GM21528 (cell line): Measurements from ENCODE around the gene COL23A1.

ENCODE experiments used
- ATAC-seq: cut with Tn5 transposase; IDR thresholded peaks from one replicate; pipeline ENCODE4 v1.9.1; 2021; ENCODE audit warnings: mild to moderate bottlenecking, moderate library complexity; ENCODE audit not compliant: unreplicated experiment, low FRiP score

The COL23A1 gene

GRCh38 chr5:178536541-178537466 lies 53.4 kb downstream of the COL23A1 start:
- ATAC-seq: no peak

DNA sequence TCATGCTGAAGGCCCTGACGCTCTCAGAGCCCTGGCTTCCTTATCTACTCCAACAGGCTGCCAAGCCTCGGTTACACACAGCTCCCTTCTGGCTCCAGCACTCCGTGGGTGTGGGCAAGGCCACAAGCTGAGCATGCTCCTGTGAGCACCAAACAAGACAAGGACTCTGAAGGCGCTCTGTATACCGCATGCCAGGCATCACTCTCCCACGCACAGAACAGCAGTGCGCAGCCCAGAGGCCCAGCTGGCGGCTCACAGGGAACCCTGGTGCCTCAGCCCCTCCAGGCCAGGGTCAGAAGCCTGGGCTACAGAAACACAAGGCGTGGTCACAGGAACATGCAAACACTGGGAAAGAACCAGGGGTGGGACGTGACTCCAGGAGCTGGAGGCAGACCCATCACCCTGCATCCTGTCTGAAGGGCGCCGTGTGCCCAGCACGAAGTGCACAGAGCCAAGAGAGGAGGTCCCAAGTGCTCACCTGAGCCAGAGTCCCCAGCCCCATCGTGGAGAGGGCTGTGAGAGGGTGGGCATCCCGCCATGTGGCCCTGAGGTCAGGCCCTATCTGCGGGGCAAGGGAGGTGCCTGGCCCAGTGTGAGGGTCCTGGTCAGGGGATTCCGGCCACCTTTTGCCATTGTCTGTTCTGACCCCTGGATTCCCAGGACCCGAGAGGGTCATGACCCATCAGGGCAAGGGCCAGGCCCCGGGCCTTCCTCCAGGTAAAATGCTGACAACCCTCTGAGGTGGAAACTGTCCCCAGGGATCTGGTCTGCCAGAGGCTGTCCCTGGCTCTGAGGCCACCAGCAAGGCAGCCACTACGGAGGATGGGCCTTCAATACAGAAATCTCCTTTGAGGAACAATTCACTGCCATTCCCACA lies 54.7 kb downstream of the COL23A1 start:
- ATAC-seq: no peak

- ATAC-seq: no peak
Measured at GRCh38 chr5:178533136-178533535, 57.1 kb downstream of the COL23A1 start.

GRCh38 chr5:178532666-178533065 lies 57.5 kb downstream of the COL23A1 start:
- no peak for ATAC-seq

GRCh38 chr5:178532236-178532635 lies 58.0 kb downstream of the COL23A1 start:
- ATAC-seq: no peak

GRCh38 chr5:178531786-178532185 lies 58.4 kb downstream of the COL23A1 start:
- ATAC-seq: no peak

DNA sequence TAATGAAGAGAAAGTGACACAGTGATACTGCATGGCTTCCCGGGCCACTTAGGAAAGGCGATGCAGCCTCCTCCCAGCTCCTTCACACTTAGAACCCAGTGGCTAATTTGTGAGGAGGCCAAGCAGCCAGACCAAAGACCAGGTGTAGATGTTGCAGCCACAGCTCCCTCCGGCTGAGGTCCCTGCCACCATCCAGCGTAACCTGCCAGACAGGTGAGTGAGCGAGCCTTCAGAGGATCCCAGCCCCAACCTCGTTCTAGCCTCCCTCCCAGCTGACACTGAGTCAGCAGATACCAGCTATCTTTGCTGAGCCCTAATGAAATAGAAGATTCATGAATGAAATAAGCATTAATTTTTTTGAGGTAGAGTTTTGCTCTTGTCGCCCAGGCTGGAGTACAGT lies 59.7 kb downstream of the COL23A1 start:
- ATAC-seq: no peak

DNA sequence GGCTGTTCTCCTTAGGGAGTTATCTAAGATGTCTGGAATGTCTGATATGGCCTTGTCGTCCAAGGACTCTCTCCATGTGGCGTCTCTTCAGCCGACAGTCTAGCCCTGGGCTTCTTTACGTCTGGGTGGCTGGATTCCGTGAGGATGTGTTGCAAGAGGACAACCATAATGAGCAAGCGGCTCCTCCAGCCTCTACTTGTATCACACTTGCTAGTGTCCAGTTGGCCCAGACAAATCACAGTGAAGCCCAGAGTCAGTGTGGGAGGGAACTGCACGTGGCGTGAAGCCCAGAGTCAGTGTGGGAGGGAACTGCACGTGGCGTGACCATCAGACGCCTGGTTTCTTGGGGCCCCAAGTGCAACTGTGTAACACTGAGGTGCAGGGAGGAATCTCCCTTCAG lies 61.1 kb downstream of the COL23A1 start:
- ATAC-seq: no peak

GRCh38 chr5:178527458-178528307 lies 62.5 kb downstream of the COL23A1 start:
- no peak for ATAC-seq

- no peak for ATAC-seq
Measured at GRCh38 chr5:178526773-178527457, 63.3 kb downstream of the COL23A1 start.

DNA sequence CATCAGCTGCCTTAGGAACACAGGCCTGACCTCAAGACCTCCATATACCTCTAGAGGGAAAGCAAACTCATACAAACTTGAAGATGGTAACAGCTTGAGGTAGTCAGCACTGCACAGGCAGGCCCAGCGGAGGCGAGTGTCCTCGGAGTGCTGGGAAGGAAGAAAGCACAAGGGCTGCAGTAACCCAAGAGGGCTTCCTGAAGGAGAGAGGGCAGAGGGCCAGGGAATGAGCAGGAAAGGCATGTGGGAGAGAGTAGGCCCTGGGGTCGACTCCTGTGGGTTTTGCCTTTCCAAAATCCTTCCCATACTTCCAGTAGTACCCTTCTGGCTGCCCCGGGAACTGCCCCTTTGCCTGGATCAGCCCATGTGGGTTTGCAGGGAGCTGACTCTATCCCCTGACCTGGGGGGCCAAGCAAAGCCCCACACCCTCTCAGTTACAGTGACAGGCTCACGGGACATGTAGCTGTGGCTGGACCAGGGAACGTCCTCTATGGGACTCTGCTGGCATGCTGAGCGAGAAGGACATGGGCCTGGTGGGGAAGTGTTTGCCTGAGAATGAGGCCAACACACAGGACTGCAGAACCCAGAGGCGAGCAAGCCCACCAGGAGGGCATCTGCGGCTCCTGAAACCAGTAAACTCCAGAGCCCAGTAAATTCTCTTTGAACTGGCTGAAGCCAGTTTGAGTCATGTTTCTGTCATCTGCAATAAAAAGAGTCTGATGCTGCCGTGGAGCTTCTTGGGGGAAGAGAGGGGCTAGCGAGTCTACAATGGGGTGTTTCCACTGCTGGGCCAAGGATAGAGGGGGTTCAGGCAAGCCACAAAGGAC lies 64.1 kb downstream of the COL23A1 start:
- ATAC-seq: no peak

DNA sequence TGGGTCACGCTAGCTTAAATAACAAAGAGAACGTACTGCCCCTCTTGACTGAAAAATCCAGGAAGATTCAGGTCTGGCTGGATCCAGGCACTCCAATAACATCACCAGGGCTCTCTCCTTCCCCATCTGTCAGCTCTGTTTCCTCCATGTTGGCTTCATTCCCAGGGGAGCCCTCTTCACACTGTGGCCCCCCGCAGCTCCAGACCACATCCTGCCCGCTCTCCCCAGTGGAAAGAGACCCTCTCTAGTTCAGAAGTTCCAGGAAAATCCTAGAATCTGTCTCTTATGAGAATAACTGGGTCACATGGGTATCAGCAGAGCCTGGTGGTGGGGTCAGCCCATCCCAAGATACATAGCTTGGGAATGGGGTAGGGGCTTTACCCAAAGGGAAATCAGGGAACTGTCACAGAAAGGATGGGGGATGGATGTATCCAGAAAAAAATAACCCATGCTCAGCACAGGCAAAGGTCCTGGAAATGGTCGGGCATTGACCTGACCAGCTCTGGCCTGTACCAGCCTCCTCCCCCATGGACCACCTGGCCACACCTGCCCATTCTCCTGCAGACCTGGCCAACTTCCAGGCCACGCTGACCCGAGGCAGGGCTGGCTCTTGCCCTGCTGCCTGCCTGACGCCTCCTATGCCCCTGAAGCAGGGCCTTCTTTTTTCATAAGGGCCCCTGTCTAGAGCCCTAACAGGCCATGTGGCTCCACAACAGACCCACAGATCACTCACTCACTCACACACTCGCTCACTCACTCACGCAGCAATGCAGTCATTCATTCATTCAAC lies 65.9 kb downstream of the COL23A1 start:
- no peak for ATAC-seq

- ATAC-seq: no peak
Measured at GRCh38 chr5:178522361-178522760, 67.8 kb downstream of the COL23A1 start.

- no peak for ATAC-seq
Measured at GRCh38 chr5:178520851-178521250, 69.3 kb downstream of the COL23A1 start.

DNA sequence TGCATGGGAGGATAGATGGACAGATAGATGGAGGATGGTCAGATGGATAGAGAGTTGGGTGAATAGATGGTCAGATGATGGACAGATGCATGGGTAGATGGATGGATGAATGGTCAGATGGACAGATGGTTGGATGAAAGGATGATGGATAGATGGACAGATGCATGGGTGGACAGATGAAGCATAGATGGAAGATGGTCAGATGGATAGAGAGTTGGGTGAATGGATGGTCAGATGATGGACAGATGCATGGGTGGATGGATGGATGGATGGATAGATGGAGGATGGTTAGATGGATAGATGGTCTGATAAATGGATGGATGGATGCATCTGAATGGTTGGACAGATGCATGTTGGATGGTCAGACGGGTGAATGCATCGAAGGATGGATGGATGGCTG lies 70.4 kb downstream of the COL23A1 start:
- no peak for ATAC-seq

GRCh38 chr5:178519155-178519554 lies 71.0 kb downstream of the COL23A1 start:
- ATAC-seq: no peak

- ATAC-seq: no peak
Measured at GRCh38 chr5:178516504-178517235, 73.5 kb downstream of the COL23A1 start.
